Esophagus squamous epithelium (tissue), 5 donors: ENCODE data around the gene TF. TPM values are rescaled to one million over a fixed set of nuclear protein-coding genes. Genes with fewer than 3 reads are reported as not detected.

Experiments
- DNase-seq: peaks from one replicate; lab custom pipeline; 2025; lab: John Stamatoyannopoulos, UW
- H3K27ac ChIP-seq, 4 donors: fragments of 200-600 bp; sonication (generic); one replicate each; pipeline ENCODE4 v1.5.1; 2016 to 2019; ENCODE audit warnings: mild to moderate bottlenecking in 1 of 4
- H3K27me3 ChIP-seq, 4 donors: fragments of 200-600 bp; sonication (generic); 1 replicate in 3 of 4; 2 replicates in 1 of 4; pipeline versions ENCODE4 v1.5.1 to v1.6.0; 2017 to 2021; ENCODE audit warnings: antibody characterized with exemption in 1 of 4
- H3K36me3 ChIP-seq, 3 donors: fragments of 200-600 bp; sonication (generic); one replicate each; pipeline ENCODE4 v1.5.1; 2016 to 2019
- H3K4me1 ChIP-seq, 3 donors: fragments of 200-600 bp; sonication (generic); one replicate each; pipeline ENCODE4 v1.5.1; 2017 to 2019
- H3K4me3 ChIP-seq, 4 donors: fragments of 200-600 bp; sonication (generic); 1 replicate in 3 of 4; 2 replicates in 1 of 4; pipeline ENCODE4 v1.5.1; 2016 to 2019; ENCODE audit warnings: mild to moderate bottlenecking in 2 of 4, moderate library complexity in 1 of 4
- H3K9me3 ChIP-seq, 3 donors: fragments of 200-600 bp; sonication (generic); one replicate each; pipeline ENCODE4 v1.5.1; 2016 to 2019
- CTCF ChIP-seq, 6 experiments: fragments of 450-650 bp in 4 of 6; fragments of 200-600 bp in 2 of 6; sonication (generic) in 2 of 6; IDR thresholded peaks; one replicate each; pipeline ENCODE4 v1.5.1; 2016 to 2019; ENCODE audit warnings: antibody characterized with exemption in 6 of 6, mild to moderate bottlenecking in 4 of 6, moderate library complexity in 4 of 6
- POLR2A ChIP-seq, 4 donors: fragments of 450-650 bp; IDR thresholded peaks; one replicate each; pipeline ENCODE4 v1.6.1; 2017; ENCODE audit warnings: antibody characterized with exemption in 4 of 4, mild to moderate bottlenecking in 4 of 4, moderate library complexity in 3 of 4
- WGBS, 2 donors: methylation state at CpG; one replicate each; pipeline ENCODE4 v1.1.5; 2018; 5-methylcytosine and 5-hydroxymethylcytosine counted together
- intact Hi-C: fragments of 100-400 bp; cut with DNase I; formaldehyde crosslinking; loops from one replicate; pipeline ENCODE4 v1.15.0; 2022
- total RNA-seq, 4 donors: library from RNA; depleted of rRNA; stranded (reverse); fragments of >200 nt; gene quantifications; one replicate each; pipeline ENCODE4 v1.1.0, GENCODE V29; 2016
- donor health status: DM: yes; HTN: yes; CAD: no.

The TF gene
- total RNA-seq, 4 donors from 2014 or later = 0.53 to 17.9 (median 9.4) TPM

GRCh38 chr3:133797396-133798105, 51.4 kb downstream of the TF start:
- intact Hi-C loops = no loop called here
- no peak overlapping the region for H3K27ac ChIP-seq
- peaks cover 0 to 8% (median 3%) of the 10 kb centered on the region in 3 donors for H3K9me3 ChIP-seq
- TF ChIP-seq CTCF (IDR thresholded peaks at IDR 0.05) (no peak), POLR2A (IDR thresholded peaks at IDR 0.05) (no peak)
- DNase-seq = no peak
- H3K36me3 ChIP-seq = no peaks in the 10 kb centered on the region
- WGBS, 2 donors = 44 to 48% methylated on average over 3 of the region's 3 CpGs
- peaks cover 0 to 19% (median 2%) of the 10 kb centered on the region in 3 donors for H3K4me1 ChIP-seq
- peaks cover 0 to 3% (median 0%) of the 10 kb centered on the region in 4 donors for H3K27me3 ChIP-seq
- no peak overlapping the region for H3K4me3 ChIP-seq

GRCh38 chr3:133799794-133800585, 53.8 kb downstream of the TF start:
- peaks cover under 1 to 23% (median 5%) of the 10 kb centered on the region in 3 donors for H3K4me1 ChIP-seq
- DNase-seq = no peak
- H3K27me3 ChIP-seq = peaks cover 0 to 3% (median 0%) of the 10 kb centered on the region in 4 donors
- no peaks in the 10 kb centered on the region for H3K36me3 ChIP-seq
- H3K4me3 ChIP-seq = no peak overlapping the region
- TF ChIP-seq CTCF (IDR thresholded peaks at IDR 0.05) (no peak), POLR2A (IDR thresholded peaks at IDR 0.05) (no peak)
- no peaks in the 10 kb centered on the region for H3K9me3 ChIP-seq
- intact Hi-C loops = no loop called here
- 34 to 48% methylated on average over 6 of the region's 7 CpGs for WGBS, 2 donors
- peak overlapping the region in 1 of 4 donors; percentile 54 for H3K27ac ChIP-seq

- 90 to 97% methylated on average over 4 to 5 of the region's 5 CpGs for WGBS, 2 donors
- Histone ChIP-seq H3K9me3 (no peaks in the 10 kb centered on the region), H3K27ac (no peak overlapping the region), H3K4me3 (no peak overlapping the region), H3K36me3 (peaks cover 0 to 12% (median 0%) of the 10 kb centered on the region in 3 donors), H3K27me3 (no peaks in the 10 kb centered on the region), H3K4me1 (peaks cover 10 to 37% (median 16%) of the 10 kb centered on the region in 3 donors)
- TF ChIP-seq CTCF (IDR thresholded peaks at IDR 0.05) (no peak), POLR2A (IDR thresholded peaks at IDR 0.05) (no peak)
- DNase-seq = no peak
- intact Hi-C loops = no loop called here
These were observed 57.3 kb downstream of the TF start for GRCh38 chr3:133803469-133803868.

GRCh38 chr3:133804896-133805295, 58.7 kb downstream of the TF start:
- Histone ChIP-seq H3K9me3 (no peaks in the 10 kb centered on the region), H3K4me1 (peaks cover 10 to 30% (median 16%) of the 10 kb centered on the region in 3 donors), H3K27me3 (no peaks in the 10 kb centered on the region), H3K27ac (peak overlapping the region in 2 of 4 donors; percentile 78 to 87), H3K36me3 (peaks cover 0 to 26% (median 0%) of the 10 kb centered on the region in 3 donors), H3K4me3 (peak overlapping the region; percentile 86 to 99 (median 90))
- DNase-seq = no peak
- 48 to 67% methylated on average over 4 of the region's 4 CpGs for WGBS, 2 donors
- intact Hi-C loops = no loop called here
- TF ChIP-seq POLR2A (IDR thresholded peaks at IDR 0.05) = no peak
- no peak for TF ChIP-seq CTCF (IDR thresholded peaks at IDR 0.05)

- whole genome bisulfite sequencing, 2 donors = 4 to 13% methylated on average over 13 of the region's 15 CpGs
- TF ChIP-seq POLR2A (IDR thresholded peaks at IDR 0.05) (no peak), CTCF (IDR thresholded peaks at IDR 0.05) (no peak)
- peak overlapping the region in 3 of 4 donors; percentile 78 to 87 (median 84) for H3K27ac ChIP-seq
These were observed 59.1 kb downstream of the TF start for GRCh38 chr3:133805384-133805701.

More at GRCh38 chr3:133805384-133805701, 59.1 kb downstream of the TF start:
- no peaks in the 10 kb centered on the region for H3K27me3 ChIP-seq
- no peaks in the 10 kb centered on the region for H3K9me3 ChIP-seq
- intact Hi-C loops = no loop called here
- peaks cover 10 to 28% (median 16%) of the 10 kb centered on the region in 3 donors for H3K4me1 ChIP-seq
- H3K4me3 ChIP-seq = peak overlapping the region; percentile 86 to 99 (median 90)
- peaks cover 0 to 30% (median 0%) of the 10 kb centered on the region in 3 donors for H3K36me3 ChIP-seq
- DNase-seq = no peak
